Prostate gland (tissue), 2 donors: Measurements from ENCODE around the gene L2HGDH. TPM values are rescaled to one million over a fixed set of nuclear protein-coding genes. Genes with fewer than 3 reads are reported as not detected.

Source experiments
- DNase-seq: peaks from one replicate; pipeline ENCODE4 v3.0.0-alpha.2; 2019; ENCODE audit warnings: low spot score
- H3K27ac ChIP-seq, 2 donors: fragments of 200-600 bp; sonication (generic); 2 replicates each; pipeline ENCODE4 v1.5.1; 2017 to 2019
- H3K27me3 ChIP-seq: fragments of 200-600 bp; sonication (generic); replicated peaks from 2 replicates; pipeline ENCODE4 v1.5.1; 2019; ENCODE audit not compliant: insufficient read depth
- H3K36me3 ChIP-seq, 2 donors: fragments of 200-600 bp; sonication (generic); 1 replicate in 1 of 2; 2 replicates in 1 of 2; pipeline versions ENCODE4 v1.5.1 to v1.8.1; 2017 to 2019
- H3K4me1 ChIP-seq: fragments of 200-600 bp; sonication (generic); replicated peaks from 2 replicates; pipeline ENCODE4 v1.5.1; 2019
- H3K4me3 ChIP-seq, 2 donors: fragments of 200-600 bp; sonication (generic); 2 replicates each; pipeline ENCODE4 v1.5.1; 2017 to 2019
- H3K9me3 ChIP-seq: fragments of 200-600 bp; sonication (generic); 2 replicates; pipeline ENCODE4 v1.5.1; 2017
- CTCF ChIP-seq, 4 experiments: fragments of 200-600 bp in 2 of 4; fragments of 450-650 bp in 2 of 4; sonication (generic) in 2 of 4; IDR thresholded peaks; 1 replicate in 3 of 4; 2 replicates in 1 of 4; pipeline ENCODE4 v1.5.1; 2016 to 2019; ENCODE audit warnings: antibody characterized with exemption in 4 of 4, mild to moderate bottlenecking in 2 of 4, moderate library complexity in 2 of 4
- POLR2A ChIP-seq: fragments of 450-650 bp; IDR thresholded peaks from one replicate; pipeline ENCODE4 v1.6.1; 2016; ENCODE audit warnings: antibody characterized with exemption, mild to moderate bottlenecking
- POLR2AphosphoS5 ChIP-seq: sonication (generic); formaldehyde crosslinking; IDR thresholded peaks from one replicate; pipeline ENCODE4 v1.6.1; 2017; ENCODE audit warnings: antibody characterized with exemption
- WGBS: methylation state at CpG from one replicate; pipeline ENCODE4 v1.1.5; 2018; 5-methylcytosine and 5-hydroxymethylcytosine counted together
- intact Hi-C: fragments of 100-400 bp; cut with DNase I; formaldehyde crosslinking; loops from one replicate; pipeline ENCODE4 v1.14.2; 2022
- total RNA-seq, 2 donors: library from RNA; depleted of rRNA; stranded (reverse); fragments of >200 nt; gene quantifications; one replicate each; pipeline ENCODE4 v1.1.0, GENCODE V29; 2016

L2HGDH gene
- total RNA-seq: 1 to 10 TPM; 5.6 to 6.5 TPM

DNA sequence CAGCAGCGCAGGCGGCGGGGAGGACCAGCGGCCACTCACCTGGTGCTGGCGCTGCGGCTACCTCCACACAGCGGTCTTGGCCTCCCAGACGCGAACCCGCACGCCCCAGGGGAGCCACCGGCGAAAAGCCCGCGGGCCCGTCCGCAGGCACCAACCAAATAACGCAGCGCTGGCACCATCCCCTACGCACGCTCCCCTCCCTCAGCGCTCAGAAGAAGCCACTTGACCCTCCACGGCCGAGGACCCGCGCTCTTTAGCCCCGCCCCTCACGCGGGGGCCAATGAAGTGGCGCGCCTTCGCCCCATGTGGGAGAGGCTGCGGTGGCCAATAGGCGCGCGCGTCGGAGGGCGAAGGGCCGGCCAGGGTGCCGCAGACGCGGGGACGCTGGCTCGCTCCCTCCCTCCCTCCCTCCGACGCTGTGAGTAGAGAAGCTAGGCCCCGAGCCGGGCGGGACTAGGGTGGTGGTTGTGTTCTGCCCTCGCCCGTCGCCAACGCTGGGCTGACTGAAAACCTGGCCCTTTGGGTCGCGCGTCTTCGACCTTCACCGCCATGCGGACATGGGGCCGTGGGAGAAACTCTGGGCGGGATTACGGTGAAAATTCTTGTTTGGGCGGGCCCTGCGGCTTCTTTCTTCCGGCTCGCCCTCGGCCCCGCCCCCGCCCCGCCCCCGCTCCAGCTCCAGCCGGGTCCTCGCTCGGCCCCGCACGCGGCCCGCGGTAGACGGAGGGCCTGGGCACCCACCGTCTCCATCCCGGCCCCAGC is at the start of gene L2HGDH, which contains the start of gene DMAC2L:
L2HGDH (minus strand) TSS at position 258 of the 762 bp plus-strand sequence; CDS start at position 179, 79 bp downstream.
DMAC2L (plus strand) TSS at position 353 of the 762 bp plus-strand sequence. CDS start 9,164 bp downstream, outside the sequence.
- no peaks in the 10 kb centered on the region for H3K36me3 ChIP-seq
- peak; percentile 91 for DNase-seq
- TF ChIP-seq CTCF (IDR thresholded peaks at IDR 0.05) (peak in 3 of 4 experiments; percentile 29 to 69 (median 50)), POLR2AphosphoS5 (peak; percentile 81), POLR2A (peak; percentile 77)
- H3K27me3 ChIP-seq: no peaks in the 10 kb centered on the region
- H3K4me1 ChIP-seq: no peaks in the 10 kb centered on the region
- under 1% methylated on average over 80 of the region's 83 CpGs for WGBS
- peak within 1 kb of the TSS; percentile 55 to 71 for H3K4me3 ChIP-seq
- intact Hi-C loops: loop anchor here (2.0 to 10.0 kb wide), 3 partner anchors 221 to 463 kb away; partner anchors contain the start of gene MAP4K5
- no peaks in the 10 kb centered on the region for H3K9me3 ChIP-seq
- H3K27ac ChIP-seq: peak within 1 kb of the TSS; percentile 93 to 94

DNA sequence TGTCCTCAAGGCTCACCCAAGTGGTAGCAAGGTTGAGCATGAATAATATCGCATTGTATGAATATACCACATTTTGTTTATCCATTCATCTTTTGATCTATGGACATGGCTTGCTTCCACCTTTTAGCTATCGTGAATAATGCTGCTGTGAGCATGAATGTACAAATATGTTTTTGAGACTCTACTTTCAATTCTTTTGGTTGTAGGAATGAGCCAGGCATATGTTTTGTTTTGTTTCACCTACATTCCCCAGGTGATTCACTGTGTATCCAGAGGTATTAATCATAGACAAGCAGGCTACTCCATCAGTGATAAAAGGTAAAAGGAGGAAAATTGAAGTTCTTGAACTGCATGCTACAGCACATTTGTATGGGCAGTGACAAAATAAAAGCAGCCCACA is 48.8 kb upstream of the L2HGDH start:
- 80% methylated on average over 2 of the region's 2 CpGs for WGBS
- H3K27ac ChIP-seq: no peak overlapping the region
- TF ChIP-seq CTCF (IDR thresholded peaks at IDR 0.05) (no peak), POLR2A (no peak), POLR2AphosphoS5 (no peak)

DNA sequence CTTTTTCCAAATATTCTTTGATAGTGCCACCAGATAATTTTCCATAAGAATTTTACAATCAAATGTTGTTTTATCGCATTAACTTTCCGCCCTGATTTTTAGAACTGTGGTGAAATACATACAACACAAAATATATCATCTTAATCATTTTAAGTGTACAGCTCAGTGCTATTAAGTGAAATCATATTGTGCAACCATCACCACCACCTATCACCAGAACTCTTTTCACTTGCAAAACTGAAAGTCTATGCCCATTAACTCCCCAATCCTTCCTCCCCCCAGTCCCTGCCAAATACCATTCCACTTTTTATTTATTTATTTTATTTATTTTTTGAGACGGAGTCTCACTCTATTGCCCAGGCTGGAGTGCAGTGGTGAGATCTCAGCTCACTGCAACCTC is 48.1 kb upstream of the L2HGDH start:
- Histone ChIP-seq H3K4me3 (no peak overlapping the region), H3K36me3 (no peaks in the 10 kb centered on the region), H3K9me3 (no peaks in the 10 kb centered on the region), H3K27me3 (no peaks in the 10 kb centered on the region), H3K4me1 (no peaks in the 10 kb centered on the region), H3K27ac (no peak overlapping the region)
- TF ChIP-seq POLR2A (no peak), CTCF (IDR thresholded peaks at IDR 0.05) (no peak), POLR2AphosphoS5 (no peak)
- intact Hi-C loops: no loop called here
- no peak for DNase-seq
- 90% methylated on average over 3 of the region's 3 CpGs for WGBS

More for the DNA sequence above, 48.8 kb upstream of the L2HGDH start:
- Histone ChIP-seq H3K27me3 (no peaks in the 10 kb centered on the region), H3K9me3 (no peaks in the 10 kb centered on the region), H3K4me3 (no peak overlapping the region), H3K36me3 (no peaks in the 10 kb centered on the region), H3K4me1 (no peaks in the 10 kb centered on the region)
- intact Hi-C loops: no loop called here
- no peak for DNase-seq

GRCh38 chr14:50359631-50360030 is 47.6 kb upstream of the L2HGDH start:
- TF ChIP-seq CTCF (IDR thresholded peaks at IDR 0.05) (no peak), POLR2AphosphoS5 (no peak), POLR2A (no peak)
- intact Hi-C loops: no loop called here
- Histone ChIP-seq H3K4me1 (no peaks in the 10 kb centered on the region), H3K27ac (no peak overlapping the region), H3K36me3 (no peaks in the 10 kb centered on the region), H3K9me3 (no peaks in the 10 kb centered on the region), H3K4me3 (no peak overlapping the region), H3K27me3 (no peaks in the 10 kb centered on the region)
- WGBS: 73% methylated on average over 5 of the region's 5 CpGs
- DNase-seq: no peak
